Cortex of kidney (tissue), 1 donor: ENCODE results near the gene GRIK1.

Experiments
- DNase-seq: peaks from one replicate; lab custom pipeline; 2025; lab: John Stamatoyannopoulos, UW

The GRIK1 gene

GRCh38 chr21:29909571-29909970 is 30.2 kb downstream of the GRIK1 start:
- DNase-seq: no peak

DNA sequence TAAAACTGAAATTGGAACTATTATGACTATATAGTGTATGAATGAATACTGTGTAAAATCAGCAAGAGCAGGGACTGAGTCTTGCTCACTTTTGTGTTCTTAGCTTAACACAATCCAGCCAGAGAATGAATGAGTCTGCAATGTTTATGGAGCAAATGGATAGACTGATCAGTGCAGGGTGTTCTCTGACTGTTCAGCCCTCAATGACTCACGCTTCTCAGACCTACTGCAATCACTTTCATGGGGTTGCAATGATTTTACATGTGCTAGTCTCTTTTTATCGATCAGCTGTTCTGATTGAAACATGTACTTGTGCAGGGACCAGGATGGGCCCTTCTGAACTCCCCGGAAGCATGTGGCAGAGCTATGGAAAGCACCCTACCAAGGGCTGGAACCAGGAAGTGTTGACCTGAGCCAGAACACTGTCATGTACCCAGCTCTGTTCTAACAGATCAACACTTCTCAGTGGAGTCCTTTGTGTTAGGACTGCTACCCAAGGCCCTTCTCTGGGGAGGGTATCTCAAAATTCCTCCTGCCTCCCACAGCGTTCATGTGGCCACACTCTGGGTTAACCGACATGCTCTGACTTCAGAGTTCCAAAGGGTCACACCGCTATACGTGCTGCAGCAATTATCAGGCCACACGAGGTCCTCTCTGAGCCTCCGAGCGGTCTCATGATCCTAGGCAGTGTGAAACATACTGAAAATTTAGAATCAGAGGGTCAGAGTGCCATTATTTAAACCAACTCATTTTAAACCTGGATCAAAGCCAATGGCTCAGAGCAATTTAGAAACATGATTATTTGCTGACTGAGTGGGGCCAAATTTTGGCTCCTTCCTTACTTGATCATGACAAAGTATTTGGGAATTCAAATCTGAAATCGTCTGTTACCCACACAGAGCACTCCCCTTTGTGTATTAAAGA is 35.2 kb downstream of the GRIK1 start:
- DNase-seq: no peak

DNA sequence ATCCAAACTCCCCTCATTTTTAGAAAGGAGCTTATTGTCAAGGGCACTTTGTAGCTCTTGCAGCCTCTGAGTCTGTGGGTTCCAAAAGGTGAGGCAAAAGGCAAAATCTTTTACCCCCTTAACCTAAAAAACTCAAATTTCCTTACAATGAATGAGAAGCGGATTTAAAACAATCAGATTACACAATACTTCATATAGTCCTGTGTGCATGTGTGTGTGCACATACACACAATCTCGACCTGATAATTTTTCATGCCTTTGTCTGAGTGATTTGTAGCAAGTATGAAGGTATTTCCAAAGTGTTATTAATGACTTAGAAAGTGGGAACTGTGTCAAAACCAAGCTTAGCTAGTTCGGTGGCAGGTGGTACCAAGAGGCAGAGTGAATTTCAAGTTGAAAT is 42.9 kb downstream of the GRIK1 start:
- no peak for DNase-seq

DNA sequence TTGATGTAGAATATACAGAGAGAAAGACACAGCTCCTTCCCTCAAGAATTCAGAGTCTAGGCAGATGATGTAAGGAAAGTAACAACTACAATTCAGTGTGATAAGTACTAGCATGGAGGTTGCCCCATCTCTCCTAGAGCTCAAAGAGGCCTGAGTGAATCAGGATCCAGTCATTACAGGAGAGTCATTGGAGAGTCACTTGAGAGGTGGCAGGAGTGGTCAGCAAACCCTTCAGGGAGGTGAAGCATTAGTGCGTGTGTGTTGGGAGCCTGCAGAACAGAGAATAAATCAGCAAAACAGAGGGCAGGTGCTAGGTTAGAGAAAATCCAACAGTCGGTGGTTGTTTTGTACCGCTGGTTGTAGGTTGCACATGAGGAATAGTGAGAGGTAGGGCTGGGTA is 46.1 kb downstream of the GRIK1 start:
- DNase-seq: no peak

GRCh38 chr21:29892379-29892778 is 47.4 kb downstream of the GRIK1 start:
- DNase-seq: no peak

GRCh38 chr21:29888437-29888836 is 51.4 kb downstream of the GRIK1 start:
- DNase-seq: no peak

DNA sequence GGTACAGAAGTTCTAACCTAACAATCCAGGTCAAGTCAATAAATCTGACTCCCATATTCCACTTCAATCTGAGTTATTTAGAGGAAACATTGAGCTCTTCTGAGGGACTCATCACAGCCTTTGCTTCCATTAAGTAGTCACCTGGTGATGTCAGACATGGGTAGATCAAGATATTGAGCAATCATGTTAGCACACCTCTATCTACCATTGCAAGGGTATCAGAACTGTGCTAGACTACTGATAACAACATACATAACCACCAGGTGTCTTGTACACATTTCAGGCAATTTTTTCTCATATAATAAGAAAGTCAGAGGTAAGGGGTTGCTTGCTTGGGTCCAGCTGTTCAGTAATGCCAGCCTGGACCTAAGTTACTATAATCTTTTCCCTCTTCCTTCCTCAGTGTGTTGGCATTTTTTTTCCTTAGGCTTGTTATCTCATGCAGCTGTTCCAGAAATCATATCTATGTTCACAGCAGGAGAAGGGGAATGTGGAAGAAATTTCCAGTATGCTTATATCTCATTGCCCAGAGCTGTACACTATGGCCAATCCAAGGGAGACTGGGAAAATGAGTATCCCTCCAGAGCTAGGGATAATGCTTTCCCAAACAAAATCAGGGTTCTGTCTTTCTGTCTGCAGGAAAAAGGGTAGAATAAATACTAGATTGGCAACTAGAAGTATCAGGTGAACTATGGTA is 52.3 kb downstream of the GRIK1 start:
- DNase-seq: no peak

GRCh38 chr21:29885491-29885890 is 54.3 kb downstream of the GRIK1 start:
- DNase-seq: no peak

DNA sequence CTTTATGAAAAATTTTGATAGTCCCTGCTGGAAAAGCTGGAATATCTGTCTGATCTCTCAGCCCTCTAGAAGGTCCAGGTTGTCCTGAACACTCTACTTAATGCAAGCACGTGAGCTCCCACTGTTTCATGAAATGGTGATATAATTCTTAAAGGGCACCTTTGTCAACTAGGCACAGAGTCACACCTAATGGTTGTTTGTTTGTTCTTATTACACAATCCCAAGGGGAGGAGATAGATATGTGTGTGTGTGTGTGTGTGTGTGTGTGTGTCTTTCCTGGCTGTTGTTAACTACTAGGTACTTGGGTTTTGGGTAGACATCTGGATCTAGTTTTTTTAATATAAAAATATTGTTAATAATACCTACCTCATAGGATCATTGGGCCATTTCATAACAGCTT is 63.9 kb downstream of the GRIK1 start:
- no peak for DNase-seq

GRCh38 chr21:29875036-29875716 is 64.6 kb downstream of the GRIK1 start:
- no peak for DNase-seq

GRCh38 chr21:29873908-29874307 is 65.9 kb downstream of the GRIK1 start:
- no peak for DNase-seq

GRCh38 chr21:29870814-29871213 is 69.0 kb downstream of the GRIK1 start:
- no peak for DNase-seq

DNA sequence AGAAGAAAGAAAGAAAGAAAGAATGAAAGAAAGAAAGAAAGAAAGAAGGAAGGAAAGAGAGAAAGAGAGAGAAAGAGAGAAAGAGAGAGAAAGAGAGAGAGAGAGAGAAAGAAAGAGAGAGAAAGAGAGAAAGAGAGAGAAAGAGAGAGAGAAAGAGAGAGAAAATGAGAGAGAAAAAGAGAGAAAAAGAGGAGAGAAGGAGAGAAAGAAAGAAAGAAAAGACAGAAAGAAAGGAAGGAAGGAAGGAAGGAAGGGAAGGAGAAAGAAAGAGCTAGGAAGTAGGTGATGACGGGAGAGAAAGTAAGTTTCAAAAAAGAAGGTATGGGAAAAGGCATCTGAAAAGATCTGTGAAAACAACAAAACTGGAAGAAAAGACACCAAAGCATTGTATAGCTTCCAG is 72.0 kb downstream of the GRIK1 start:
- DNase-seq: no peak

DNA sequence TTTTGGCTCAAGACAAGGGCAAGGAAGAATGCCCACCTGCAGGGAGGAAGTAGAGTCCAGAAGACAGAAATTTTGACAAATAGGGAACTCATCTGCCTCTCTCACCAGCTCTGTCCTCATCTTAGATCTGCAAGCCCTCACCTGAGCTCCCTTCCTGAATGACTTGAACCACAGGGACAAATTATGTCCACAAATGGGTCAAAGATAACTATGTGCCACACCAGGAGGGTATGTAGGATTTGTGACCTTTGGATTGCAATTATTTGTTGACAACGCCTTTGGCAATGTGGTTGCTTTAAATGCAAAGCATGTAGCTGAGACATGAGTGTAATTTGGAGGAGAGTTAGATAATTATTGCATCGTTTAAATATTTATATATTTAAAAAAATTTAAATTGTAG is 79.5 kb downstream of the GRIK1 start:
- no peak for DNase-seq

GRCh38 chr21:29857150-29857549 is 82.6 kb downstream of the GRIK1 start:
- DNase-seq: no peak

DNA sequence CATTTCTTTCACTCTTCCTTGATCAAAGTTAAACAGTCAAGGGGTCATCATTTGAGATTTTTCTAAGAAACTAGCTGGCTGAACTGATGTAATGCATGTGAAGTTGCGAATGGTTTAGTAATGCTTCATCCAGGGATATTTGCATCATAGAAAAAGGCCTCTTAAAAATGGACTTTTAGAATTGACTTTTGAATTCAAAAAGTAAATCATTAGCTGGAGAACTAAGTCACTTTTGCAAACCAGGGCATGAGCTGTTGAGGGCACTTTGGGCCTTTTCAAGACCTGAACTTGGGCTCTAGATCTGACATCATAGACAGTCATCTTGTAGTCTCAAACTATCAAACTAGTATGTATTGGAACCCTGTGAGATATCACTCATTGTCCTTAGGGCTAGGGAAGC is 85.0 kb downstream of the GRIK1 start:
- no peak for DNase-seq

- no peak for DNase-seq
These were observed 88.2 kb downstream of the GRIK1 start for GRCh38 chr21:29851611-29852010.

DNA sequence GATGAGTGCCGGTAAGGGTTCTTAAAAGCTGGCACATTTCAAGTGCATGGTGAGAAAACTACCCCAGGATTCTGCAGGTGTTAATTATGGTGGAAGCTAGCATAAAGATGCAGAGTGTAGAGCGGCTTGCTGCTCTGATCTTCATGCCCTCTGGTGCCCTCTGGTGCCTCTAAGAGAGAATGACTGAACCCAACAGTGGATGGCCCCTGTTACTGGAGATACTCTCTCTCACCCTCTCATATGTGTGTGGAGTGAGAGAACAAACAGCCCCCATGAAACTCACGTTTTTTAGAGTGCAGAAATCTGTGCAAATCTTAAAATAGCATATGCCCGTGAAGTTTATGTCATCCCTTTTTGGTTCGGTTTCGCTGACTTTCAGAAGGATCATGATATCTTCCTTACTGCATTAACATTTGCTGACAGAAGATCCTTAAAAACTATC is 90.0 kb downstream of the GRIK1 start:
- DNase-seq: no peak

GRCh38 chr21:29843804-29844203 is 96.0 kb downstream of the GRIK1 start:
- no peak for DNase-seq

DNA sequence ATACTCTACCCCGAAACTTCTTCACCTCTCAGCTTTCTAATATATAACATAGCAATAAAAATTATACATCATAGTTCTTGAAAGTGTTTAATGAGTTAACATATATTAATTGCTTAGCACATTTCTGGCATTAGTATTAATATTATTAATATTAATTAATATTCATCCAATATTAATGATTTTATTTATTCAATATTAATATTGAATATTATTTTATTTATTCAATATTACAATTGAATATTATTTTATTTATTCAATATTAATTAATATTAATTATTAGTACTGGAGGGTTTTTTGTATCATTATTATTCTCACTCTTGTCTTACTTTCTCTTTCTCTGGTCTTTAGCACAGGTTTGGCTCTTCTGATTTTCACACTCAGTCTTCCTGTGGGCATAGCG is 105.2 kb downstream of the GRIK1 start:
- no peak for DNase-seq

GRCh38 chr21:29832217-29832616 is 107.6 kb downstream of the GRIK1 start:
- no peak for DNase-seq

GRCh38 chr21:29829564-29830275 is 110.1 kb downstream of the GRIK1 start:
- no peak for DNase-seq
